K562 (cell line): ENCODE measurements around the gene LASP1NB.
A peak's percentile ranks its signal among the peaks of the same experiment; 100 is the strongest.

Experiments used
- AFF4 ChIP-seq: sonication (generic); formaldehyde crosslinking; IDR thresholded peaks from 2 replicates; pipeline ENCODE4 v1.8.0; 2023; ENCODE audit warnings: mild to moderate bottlenecking, missing genetic modification reagents
- CBX1 ChIP-seq: sonication (generic); IDR thresholded peaks from 2 replicates; pipeline ENCODE4 v1.6.1; 2016; ENCODE audit warnings: antibody characterized with exemption, low read depth, mild to moderate bottlenecking
- CXXC5 ChIP-seq: fragments of 250-450 bp; sonication (Bioruptor Pico); IDR thresholded peaks from 2 replicates; pipeline ENCODE4 v1.8.0; 2022; ENCODE audit warnings: inconsistent platforms, mild to moderate bottlenecking, moderate library complexity
- DDX20 ChIP-seq: fragments of 450-650 bp; IDR thresholded peaks from 2 replicates; pipeline ENCODE4 v1.6.1; 2016; ENCODE audit warnings: missing genetic modification characterization, low read depth, mild to moderate bottlenecking, missing compliant biosample characterization, moderate library complexity
- GTF2F1 ChIP-seq: IDR thresholded peaks from 2 replicates; pipeline ENCODE4 v1.6.1; 2011; ENCODE audit warnings: low read depth, low read length, improper control_type of control experiment
- HMBOX1 ChIP-seq: sonication (generic); IDR thresholded peaks from 2 replicates; pipeline ENCODE4 v1.6.1; 2016
- MAFG ChIP-seq: fragments of 450-650 bp; conservative IDR thresholded peaks from 2 replicates; pipeline ENCODE4 v1.6.1; 2016; ENCODE audit warnings: missing genetic modification characterization, missing compliant biosample characterization
- MTF1 ChIP-seq: fragments of 250-450 bp; sonication (Bioruptor Pico); IDR thresholded peaks from 2 replicates; pipeline ENCODE4 v1.9.0; 2021; ENCODE audit warnings: moderate library complexity, mild to moderate bottlenecking, inconsistent platforms, borderline replicate concordance
- YBX1 ChIP-seq: fragments of 450-650 bp; IDR thresholded peaks from 2 replicates; pipeline ENCODE4 v1.7.1; 2016; ENCODE audit warnings: mild to moderate bottlenecking
- ZBTB40 ChIP-seq, 2 experiments: fragments of 450-650 bp in 1 of 2; sonication (generic) in 1 of 2; formaldehyde crosslinking in 1 of 2; IDR thresholded peaks; 2 replicates each; pipeline versions ENCODE4 v1.7.1 to v1.9.0; 2016 to 2022; ENCODE audit warnings: inconsistent platforms in 1 of 2, mild to moderate bottlenecking in 1 of 2, missing genetic modification reagents in 1 of 2
- ZBTB7A ChIP-seq: IDR thresholded peaks from 2 replicates; pipeline ENCODE4 v1.6.1; 2011; ENCODE audit warnings: low read depth, mild to moderate bottlenecking, low read length, moderate library complexity, borderline replicate concordance; ENCODE audit not compliant: control insufficient read depth
- ZC3H4 ChIP-seq: sonication (generic); formaldehyde crosslinking; IDR thresholded peaks from 2 replicates; pipeline ENCODE4 v1.9.0; 2021; ENCODE audit warnings: missing genetic modification reagents, borderline replicate concordance
- ZNF76 ChIP-seq: fragments of 250-450 bp; sonication (Bioruptor Pico); IDR thresholded peaks from 2 replicates; pipeline ENCODE4 v1.4.0; 2020; ENCODE audit warnings: mild to moderate bottlenecking, moderate library complexity, borderline replicate concordance
- ZNF77 ChIP-seq: fragments of 250-450 bp; sonication (Bioruptor Pico); IDR thresholded peaks from 2 replicates; pipeline ENCODE4 v1.5.0; 2020
- ZNF778 ChIP-seq: fragments of 450-650 bp; formaldehyde crosslinking; IDR thresholded peaks from 2 replicates; pipeline ENCODE4 v1.4.0; 2020; ENCODE audit warnings: mild to moderate bottlenecking, moderate library complexity

The LASP1NB gene

GRCh38 chr17:38898812-38899348 lies 26.5 kb upstream of the LASP1NB start (continued):
- TF ChIP-seq ZBTB40 (IDR thresholded peaks at IDR 0.05): 0 out of 2 replicates have a peak, but pooled peaks have one; percentile 19
- TF ChIP-seq ZBTB40 (CRISPR knock-in tag; IDR thresholded peaks at IDR 0.05): no peak
- TF ChIP-seq CXXC5 (CRISPR knock-in tag): peak; percentile 37
- no peak for TF ChIP-seq ZNF778 (CRISPR knock-in tag)
- no peak for TF ChIP-seq DDX20 (tag)
- no peak for TF ChIP-seq CBX1
- TF ChIP-seq AFF4: no peak
- peak; percentile 66; the same call in 1 of the 2 replicates for TF ChIP-seq ZBTB7A
- TF ChIP-seq GTF2F1: no peak
- no peak for TF ChIP-seq HMBOX1
- TF ChIP-seq MAFG (tag): no peak
- TF ChIP-seq MTF1: no peak
- no peak for TF ChIP-seq ZNF77 (CRISPR knock-in tag)
- no peak for TF ChIP-seq YBX1
- TF ChIP-seq ZC3H4 (CRISPR knock-in tag): no peak
- no peak for TF ChIP-seq ZNF76 (CRISPR knock-in tag)
